GM21447 (cell line): ENCODE results near the gene SSUH2.

Experiments used
- ATAC-seq: cut with Tn5 transposase; IDR thresholded peaks from one replicate; pipeline ENCODE4 v1.9.1; 2021; ENCODE audit not compliant: unreplicated experiment

The SSUH2 gene

DNA sequence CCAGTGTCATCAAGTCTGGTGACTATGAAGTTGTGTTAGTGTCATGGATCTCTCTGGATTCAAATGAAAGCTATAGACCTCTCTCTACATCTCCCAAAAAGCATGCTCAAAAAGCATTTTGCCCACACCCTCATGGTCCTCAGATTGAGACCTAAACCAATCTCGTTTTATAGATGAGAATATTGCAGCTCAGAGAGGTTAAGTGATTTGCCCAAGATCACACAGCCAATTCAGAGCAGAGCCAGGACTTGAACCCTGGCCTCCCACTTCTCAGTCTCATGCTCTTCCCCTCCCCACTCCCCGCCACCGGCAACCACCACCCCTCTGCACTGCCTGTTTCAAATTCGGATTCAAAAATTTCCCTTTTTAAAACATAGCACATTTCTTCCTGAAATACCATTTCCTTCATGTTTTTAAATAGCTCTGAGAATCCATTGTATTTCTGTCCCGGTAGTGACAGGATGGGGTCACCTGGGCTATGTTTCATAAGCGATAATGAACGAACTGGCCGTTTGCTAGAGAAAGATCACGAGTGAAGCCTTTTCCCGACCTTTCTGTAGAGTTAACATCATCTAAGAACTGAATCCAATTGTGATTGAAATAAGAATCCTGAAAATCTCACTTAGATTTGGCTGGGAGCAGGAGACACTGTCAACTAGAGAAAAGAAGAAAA is 769 bp downstream of the SSUH2 start:
- ATAC-seq, result no peak

DNA sequence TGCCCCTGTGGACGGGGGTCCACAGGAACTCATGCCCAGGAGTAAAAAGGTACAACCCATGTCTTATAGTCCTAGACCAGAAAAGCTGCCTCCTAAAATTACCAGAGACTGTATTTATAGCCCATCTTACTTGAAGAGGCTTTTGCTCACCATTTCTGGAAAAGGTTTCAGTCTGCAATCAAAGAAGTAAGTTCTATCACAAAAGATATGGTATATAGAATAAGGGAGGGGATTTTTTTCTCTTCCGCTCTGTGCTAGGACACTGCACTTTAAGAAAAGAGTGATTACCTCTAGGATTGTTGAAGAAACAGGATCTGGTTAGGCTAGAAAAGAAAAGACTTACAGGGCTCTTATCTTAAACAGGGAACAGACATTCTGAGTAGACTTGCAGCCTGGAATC is 2.6 kb downstream of the SSUH2 start:
- no peak for ATAC-seq

DNA sequence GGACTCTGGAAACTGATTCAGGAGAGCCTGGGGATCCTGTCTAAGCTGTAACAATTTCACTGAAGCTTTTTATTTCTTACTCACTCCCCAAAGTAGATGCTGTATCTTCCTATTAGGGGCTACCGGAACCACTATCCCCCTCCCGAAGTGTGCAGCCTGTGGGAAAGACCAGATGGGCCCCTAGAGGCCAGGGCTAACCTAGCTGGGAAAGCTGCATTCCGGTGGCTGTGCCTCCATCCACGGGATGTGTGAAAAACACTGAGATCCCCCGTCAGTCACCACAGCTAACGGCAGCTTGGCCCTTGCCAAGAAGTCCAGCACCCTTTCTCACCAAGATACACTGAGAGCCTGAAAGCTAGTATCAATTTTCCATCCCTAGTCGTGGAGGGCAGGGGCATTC is 3.1 kb downstream of the SSUH2 start:
- no peak for ATAC-seq

DNA sequence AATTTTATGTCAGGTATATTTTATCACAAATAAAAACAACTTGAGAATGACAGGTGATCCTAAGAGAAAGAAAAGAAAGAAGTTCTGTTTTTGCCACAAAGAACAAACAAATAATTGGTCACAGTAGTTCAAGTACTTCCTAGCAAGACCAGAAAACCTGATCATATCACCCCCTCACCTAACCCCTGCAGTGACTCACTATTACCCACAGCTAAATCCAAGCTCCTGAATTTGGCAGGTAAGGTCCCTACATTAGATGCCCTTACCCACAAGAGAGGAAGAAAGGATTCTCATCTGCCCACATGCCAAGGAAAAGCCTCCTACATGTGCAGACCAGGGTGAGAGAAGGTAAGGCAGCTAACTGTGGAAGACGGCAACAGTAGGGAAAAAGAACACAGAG is 4.4 kb downstream of the SSUH2 start:
- ATAC-seq, result no peak

DNA sequence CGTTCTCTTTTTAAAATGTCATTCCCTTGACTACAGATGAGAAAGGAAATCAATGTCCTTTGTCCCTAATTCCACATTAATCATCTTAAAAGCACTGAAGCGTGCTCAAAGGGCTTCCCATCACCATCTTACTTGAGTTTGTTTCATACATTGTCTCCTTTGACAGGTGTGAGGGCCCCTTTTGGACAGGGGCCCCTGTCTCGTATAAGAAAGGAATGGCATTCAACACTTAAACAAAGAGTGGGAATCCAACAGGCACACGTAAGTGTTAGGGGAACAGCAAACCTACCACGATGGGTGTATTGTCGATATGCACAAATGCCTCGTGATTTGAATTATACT is 5.0 kb downstream of the SSUH2 start:
- ATAC-seq, result no peak

DNA sequence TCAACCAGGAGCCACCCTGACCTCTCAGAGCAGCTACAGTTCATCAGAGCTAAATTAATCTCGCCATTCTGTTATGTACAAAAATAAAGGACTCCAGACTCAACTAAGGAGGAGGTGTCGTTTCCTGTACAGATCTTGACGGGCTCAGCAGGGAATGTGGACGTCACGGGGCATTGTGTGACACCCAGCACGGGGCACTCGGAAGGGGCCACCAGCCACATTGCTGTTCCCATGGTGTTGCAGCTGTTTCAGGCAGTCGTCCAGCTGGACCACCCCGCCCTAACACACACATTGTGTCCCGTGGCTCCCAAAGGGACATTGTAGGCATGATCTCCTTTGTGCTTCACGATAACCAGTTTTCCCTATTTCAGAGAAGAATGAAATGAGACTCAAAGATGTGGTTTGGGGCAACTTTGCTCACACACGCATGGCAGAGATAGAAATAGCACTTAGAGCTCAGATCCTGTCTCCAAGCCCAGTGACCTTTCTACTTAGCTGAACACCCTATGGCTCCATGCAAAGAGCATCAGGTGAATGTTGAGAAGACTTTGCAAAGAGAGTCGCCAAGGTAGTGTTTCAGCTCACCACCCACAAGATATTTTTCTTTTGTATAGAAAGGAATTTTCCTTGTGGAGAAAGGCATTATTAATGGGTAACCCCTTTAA is 5.5 kb downstream of the SSUH2 start:
- no peak for ATAC-seq

DNA sequence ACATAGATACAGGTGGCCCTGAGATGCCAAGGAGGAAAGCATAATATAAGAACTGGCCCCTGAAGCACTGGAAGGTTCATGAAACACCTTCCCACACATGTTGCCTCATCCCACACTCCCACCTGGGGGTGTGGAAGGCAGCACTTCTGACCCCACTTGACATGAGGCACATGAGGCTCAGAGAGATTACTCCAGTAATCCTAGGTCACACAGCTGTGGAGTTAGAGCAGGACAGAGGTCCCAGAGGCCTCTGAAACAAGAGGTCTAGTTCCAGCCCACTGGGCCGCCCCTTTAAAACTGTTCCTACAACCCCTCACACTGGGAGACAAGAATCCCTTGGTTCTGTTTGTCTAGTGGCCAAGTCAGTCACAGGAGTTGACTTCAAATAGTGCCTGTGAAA is 7.2 kb downstream of the SSUH2 start:
- no peak for ATAC-seq

DNA sequence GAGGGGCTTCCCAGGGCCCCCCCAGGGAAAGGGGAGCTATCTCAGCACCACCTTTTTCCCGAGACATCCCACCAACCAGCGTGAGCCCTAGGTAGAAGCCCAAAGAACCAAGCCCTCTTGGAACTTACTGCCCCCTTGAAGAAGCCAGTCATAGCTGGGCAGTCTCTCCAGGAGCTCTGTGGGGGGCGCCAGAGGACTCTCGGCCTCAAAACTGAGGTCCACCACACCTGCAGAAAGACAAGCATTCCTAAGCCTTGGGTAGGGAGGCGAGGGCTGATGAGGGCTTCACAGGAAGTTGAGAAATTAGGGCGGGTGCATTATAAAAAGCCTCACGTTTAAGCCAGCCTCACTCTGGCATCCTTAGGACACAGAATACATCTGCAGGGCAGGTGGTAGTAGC is 9.0 kb downstream of the SSUH2 start:
- no peak for ATAC-seq

DNA sequence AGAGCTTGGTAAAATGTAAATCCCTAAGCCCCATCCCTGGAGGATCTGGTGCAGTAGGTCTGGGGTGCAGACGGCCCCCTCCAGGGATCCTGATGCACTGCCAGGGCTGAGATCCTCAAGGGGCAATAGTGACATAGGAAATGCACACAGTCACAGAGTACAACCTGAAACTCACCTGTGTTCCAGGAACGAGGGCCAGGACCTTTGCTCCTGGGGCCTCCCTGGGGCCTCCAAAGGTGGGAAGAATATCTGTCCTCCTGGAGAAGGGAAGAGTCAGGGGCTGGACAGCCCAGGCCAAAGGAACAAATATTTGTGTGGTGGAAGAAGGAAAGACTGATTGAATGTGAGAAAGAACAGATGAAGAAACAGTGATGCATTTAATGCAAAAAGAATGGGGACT is 9.5 kb downstream of the SSUH2 start:
- no peak for ATAC-seq

DNA sequence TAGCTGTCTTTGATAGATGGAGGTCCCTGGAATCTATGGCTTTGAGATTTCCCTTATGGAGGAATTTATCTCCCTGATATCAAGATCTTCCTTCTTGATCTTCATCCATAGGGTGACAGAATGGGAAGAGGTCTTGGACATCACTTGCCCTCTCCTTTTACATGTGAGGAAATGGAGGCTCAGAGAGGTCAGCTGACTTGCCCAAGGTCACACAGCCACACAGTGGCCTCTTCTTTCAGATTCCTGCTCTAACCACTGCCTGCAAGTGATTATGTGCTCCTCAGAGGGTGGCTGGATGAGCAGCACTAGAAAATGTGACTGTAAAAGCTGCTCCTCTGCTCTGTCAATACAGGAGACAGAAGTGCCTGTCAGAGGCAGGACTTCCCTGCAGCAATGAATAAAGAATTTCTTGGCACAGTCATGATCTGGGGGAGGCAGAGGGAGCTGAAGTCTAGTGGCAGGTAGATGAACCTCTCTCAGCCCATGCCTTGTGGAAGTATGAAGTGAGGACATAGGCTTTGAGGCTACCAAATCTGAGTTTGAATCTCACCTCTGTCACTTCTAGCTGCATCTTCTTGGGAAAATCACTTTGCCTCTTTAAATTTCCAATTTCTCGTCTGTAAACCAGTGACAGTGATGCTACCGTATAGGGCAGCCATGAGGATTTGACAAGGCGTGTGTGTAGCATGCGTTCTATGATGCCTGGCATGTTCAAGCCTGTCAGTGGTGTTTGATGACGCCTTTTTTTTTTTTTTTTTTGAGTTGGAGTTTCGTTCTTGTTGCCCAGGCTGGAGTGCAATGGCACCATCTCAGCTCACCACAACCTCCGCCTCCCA is 12.0 kb downstream of the SSUH2 start:
- no peak for ATAC-seq

DNA sequence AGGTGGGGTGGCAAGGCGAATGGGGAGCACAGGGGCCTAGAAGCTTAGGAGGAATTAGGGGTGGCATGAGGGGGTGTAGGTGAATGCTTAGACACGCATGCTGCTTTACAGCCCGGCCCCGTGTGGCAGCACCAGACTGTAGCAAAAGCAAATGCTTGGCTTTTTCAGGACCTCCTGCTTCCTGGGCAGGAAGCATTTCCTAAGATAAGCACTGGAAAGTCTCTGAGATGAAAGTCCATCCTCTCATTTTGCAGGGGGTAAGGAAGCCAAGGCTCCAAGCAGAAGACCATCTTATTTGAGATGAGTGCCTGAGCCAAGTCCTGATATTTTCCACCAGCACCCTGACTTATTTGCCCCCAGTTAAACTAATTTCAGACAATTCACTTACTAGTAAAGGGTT is 12.9 kb downstream of the SSUH2 start:
- no peak for ATAC-seq

DNA sequence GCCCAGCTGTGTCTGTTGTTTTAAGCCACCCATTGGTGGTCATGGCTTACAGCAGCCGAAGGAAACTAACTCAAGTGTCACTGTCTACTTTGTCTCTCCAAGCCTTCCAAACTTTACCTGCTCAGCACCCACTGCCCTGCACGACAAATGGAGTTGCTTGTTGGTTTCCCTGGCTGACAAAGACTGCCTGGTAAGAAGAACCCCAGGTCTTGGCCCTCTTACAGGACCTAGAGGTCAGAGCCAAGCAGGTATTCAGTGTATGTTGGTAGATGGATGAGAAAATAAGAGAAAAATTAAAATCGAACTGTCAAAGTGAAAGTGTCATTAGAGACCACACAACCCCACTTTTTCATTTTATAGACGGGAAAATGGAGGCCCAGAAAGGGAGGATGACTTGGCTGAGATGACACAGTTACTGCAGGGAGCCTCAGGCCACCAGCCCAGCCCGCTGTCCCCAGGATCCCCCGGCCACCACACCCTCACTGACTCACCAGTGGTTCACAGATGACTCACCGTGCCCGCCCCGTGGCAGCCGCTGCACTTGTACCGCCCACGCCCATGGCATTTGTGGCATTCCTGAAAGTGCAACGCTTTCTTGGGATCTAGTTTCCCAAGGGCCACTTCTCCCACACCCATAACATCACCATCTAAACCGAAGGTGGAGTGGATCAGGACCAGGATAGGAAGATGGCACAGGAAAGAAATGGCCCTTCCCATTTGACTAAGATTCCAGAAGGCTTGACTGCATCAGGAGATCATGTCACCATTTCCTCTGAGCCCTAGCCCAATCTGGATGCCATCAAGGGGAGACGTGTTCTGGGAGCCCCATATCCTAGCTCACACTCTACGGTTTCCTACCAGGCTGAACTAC is 15.2 kb downstream of the SSUH2 start:
- ATAC-seq, result peak; percentile 61

DNA sequence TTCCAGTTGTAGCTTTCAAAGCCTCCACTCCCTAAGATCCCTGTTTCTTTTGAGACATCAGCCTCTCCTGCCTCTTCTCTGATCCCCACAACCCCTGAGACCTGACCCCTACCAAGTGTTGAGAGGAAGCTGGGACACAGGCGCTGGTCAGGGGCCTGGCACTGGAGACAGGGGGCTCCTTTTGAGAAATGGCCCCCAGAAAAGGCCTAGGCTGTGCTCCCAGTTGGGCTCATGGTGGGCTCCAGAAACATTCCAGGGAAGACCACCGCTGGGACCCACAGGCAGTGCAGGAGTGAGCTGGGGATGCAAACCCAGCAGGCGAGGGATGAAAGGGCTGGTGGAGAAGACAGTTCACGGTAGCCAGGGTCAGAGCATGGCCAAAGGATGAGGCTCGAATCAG is 16.6 kb downstream of the SSUH2 start:
- no peak for ATAC-seq

DNA sequence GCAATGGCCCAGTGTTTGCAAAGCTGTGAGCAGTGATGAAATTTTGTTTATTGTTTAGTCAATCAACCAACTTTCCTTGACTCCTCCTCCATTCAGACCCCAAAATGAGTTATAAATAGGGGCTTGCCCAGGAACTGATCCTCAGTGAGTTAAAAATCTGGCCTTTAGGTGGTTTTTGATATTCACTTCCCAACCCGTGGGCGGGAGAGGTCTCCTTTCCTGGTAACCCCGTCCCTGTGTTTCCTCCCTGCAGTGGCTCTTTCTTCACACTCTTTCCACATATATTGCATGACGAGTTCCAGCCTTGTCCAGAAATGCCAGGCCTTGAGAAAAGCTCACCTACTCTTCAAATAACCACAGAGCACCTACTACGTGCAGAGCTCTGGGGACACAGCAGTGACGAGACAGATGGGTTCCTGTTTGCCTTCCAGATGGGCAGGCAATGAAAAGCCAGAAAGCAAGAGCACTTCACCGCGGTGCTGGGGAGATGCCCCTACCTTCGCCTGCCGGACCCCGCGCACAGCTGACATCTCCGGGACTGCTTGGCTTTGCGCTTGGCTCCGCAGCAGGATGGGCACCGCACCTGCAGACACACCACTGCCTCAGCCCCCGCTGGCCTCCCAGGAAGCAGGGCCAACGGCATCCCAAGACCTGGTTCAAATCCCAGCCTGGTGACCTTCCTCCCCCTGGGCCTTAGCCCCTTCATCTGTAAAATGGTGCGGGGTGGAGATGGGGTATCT is 17.2 kb downstream of the SSUH2 start:
- ATAC-seq, result no peak

DNA sequence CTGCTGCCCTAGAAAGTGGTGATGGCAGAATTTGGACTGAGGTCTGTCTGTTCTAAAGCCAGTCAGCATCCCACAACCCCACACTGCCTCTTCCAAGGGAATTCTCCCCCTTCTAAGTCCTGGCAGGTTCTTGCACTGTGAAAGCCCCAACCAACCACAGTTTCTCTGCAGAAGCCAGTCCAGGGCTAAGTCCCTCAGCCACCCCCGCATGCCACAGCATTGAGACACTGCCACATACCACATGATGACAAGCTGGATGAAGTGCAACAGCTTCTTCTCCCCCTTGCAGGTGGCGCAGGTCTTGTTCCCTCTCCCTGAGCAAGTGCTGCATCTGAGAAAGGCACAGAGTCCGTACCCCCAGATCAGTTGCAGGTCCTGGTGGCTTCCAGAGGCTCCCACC is 18.6 kb downstream of the SSUH2 start:
- no peak for ATAC-seq

DNA sequence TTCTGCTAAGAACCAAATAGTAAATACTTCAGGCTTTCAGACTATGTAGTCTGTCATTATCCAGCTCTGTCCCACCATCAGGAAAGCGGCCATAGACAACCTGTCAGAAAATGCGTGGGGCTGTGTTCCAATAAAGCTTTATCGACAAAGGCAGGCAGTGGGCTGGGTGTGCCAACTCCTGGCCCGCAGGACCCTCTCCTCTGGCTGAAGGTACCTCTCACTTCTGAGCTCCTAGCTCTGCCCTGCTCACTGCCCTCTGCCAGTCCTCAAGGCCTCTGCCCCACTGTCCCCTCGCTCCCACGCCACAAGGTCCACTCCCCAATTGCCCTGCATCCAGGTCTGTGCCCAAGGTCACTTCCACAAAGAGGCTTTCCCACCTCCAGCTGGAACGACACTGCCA is 20.0 kb downstream of the SSUH2 start:
- ATAC-seq, result no peak

DNA sequence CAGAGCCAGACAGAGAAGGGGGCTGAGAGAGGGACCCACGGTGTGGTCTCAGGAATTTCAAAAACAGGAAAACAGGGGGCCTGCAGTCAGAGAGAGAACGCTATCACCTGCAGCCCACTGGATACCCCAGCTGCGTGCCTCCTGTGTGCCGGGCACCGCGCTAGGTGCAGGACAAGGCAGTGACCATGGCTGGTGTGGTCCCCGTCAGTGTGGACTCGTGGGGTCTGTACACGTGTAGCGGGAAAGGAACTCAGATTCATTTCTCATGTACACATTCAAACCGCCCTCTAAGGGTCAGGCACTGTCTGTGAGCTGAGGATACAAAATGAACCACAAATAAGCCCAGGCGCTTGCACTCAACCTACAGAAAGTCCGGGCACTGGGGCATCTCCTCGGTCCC is 20.9 kb downstream of the SSUH2 start:
- no peak for ATAC-seq

DNA sequence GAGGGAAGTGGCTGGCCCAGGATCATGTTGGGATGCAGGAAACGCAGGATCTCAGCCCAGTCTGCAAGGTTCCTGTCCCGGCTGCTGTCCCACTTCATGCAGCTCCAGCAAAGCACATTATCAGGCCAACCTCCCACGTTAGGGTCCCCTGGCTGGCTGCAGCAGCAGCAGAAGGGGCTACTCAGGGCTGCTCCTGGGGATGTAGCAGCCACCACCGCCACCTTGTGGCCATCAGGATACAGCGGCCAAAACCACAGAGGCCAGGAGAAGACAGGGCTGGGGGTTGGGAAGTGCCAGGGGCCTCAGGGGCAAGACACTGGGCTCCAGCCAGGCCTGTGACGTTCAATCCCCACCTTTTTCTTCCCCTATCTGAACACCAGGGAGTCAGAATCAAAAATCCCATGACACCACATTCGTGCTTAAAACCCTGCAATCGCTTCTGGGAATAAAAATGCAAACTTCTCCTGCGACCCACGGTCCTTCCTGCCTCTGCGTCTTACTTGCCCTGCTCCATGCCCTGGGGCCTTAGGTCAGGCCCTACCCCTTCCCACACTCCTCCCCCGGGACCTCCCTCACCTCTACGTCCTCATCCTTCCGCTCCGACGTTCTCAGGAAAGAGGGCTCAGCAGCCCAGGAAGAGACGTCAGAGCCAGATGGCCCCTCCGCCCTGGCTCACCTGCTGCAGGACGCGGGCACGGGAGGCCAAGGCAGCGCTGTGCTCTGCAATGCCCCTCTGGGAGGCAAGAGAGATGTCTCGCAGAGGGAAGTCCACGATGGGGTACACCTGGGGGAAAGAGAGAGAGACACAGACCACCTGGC is 21.5 kb downstream of the SSUH2 start:
- peak; percentile 92 for ATAC-seq

DNA sequence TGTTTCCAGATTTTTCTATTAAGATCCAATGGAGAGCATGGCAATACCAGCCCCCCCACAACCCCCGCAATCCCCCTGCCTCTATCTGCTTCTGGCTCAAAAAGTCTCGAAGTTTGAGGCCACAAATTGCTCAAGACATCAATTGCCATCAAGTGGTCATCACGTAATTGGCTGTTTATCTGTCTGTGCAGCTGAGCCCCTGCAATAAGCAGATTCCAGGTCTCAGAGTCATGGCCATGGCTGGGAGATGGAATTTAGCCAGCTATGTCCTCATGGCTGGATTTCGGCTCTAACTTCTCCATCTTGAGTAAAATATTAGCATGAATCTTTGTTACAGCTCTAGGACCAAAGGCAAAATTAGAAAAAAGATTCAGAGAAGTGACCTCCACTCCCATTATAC is 22.7 kb downstream of the SSUH2 start:
- no peak for ATAC-seq

DNA sequence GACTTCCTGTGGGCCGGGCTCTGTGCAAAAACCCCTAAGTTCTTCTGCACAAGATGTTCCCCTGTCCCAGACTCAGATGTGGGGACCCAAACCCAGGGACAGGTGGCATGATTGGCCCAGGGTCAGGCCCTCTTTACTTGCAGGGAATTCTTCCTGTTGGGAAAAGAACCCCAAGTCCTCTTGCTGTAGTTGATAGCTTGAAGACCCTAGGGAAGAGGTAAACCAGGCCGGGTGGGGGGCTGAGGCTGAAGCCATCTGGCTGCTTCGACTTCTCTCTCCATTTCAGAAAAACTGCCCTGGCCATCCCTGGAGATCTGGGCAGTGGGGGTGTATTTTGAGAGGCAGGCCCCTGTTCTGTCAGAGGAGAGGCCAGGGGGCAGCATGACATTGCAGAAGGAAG is 23.5 kb downstream of the SSUH2 start:
- ATAC-seq, result no peak
